Adrenal gland (tissue), 12 donors: Measurements from ENCODE around the gene COL3A1. TPM values are rescaled to one million over a fixed set of nuclear protein-coding genes. Genes with fewer than 3 reads are reported as not detected.

ENCODE experiments used
- DNase-seq, 7 donors: peaks; one replicate each; pipeline ENCODE4 v3.0.0-alpha.2; 2019 to 2020
- H3K27ac ChIP-seq, 5 donors: fragments of 200-600 bp; sonication (generic) in 4 of 5; 1 replicate in 3 of 5; 2 replicates in 2 of 5; pipeline versions ENCODE4 v1.5.1 to v1.8.0; 2016 to 2020; ENCODE audit warnings: mild to moderate bottlenecking in 1 of 5
- H3K27me3 ChIP-seq: fragments of 200-600 bp; 2 replicates; pipeline ENCODE4 v1.8.0; 2021
- H3K36me3 ChIP-seq, 2 donors: fragments of 200-600 bp; replicated peaks in 1 of 2; 1 replicate in 1 of 2; 2 replicates in 1 of 2; pipeline versions ENCODE4 v1.5.1 to v1.8.0; 2018 to 2022
- H3K4me1 ChIP-seq, 2 donors: fragments of 200-600 bp; replicated peaks in 1 of 2; 1 replicate in 1 of 2; 2 replicates in 1 of 2; pipeline versions ENCODE4 v1.5.1 to v1.8.0; 2018 to 2021
- H3K4me3 ChIP-seq, 4 donors: fragments of 200-600 bp; sonication (generic) in 3 of 4; one replicate each; pipeline ENCODE4 v1.5.1; 2016 to 2018
- H3K9me3 ChIP-seq, 3 donors: fragments of 200-600 bp; sonication (generic) in 1 of 3; replicated peaks in 1 of 3; 1 replicate in 2 of 3; 2 replicates in 1 of 3; pipeline versions ENCODE4 v1.5.1 to v1.8.0; 2016 to 2021
- POLR2A ChIP-seq, 2 donors: fragments of 450-650 bp; IDR thresholded peaks; one replicate each; pipeline ENCODE4 v1.6.1; 2017; ENCODE audit warnings: antibody characterized with exemption in 2 of 2, mild to moderate bottlenecking in 2 of 2, moderate library complexity in 1 of 2
- WGBS, 4 donors: extraction: QIAGEN DNeasy Blood & Tissue Kit in 2 of 4; methylation state at CpG; one replicate each; pipeline versions ENCODE4 v1.1.5 to v1.1.7; 2013 to 2017; 5-methylcytosine and 5-hydroxymethylcytosine counted together
- intact Hi-C, 2 donors: fragments of 100-400 bp; cut with DNase I; formaldehyde crosslinking; loops; one replicate each; pipeline versions ENCODE4 v1.14.1 to v1.15.0; 2022 to 2023
- polyA plus RNA-seq, 3 donors: library from polyadenylated mRNA; stranded (reverse); fragments of 200-250 nt in 2 of 3; fragments of 350-450 nt in 1 of 3; fragmentation: Illumina TruSeq in 1 of 3; extraction: RNeasy Lipid Tissue Mini Kit (QIAGEN cat#74804) in 1 of 3; gene quantifications; one replicate each; pipeline ENCODE4 v1.2.3, GENCODE V29; 2013 to 2014
- total RNA-seq, 9 donors: library from RNA; depleted of rRNA in 4 of 9; stranded (reverse); fragments of >200 nt in 4 of 9; fragments of 120-200 nt in 1 of 9; fragmentation: NEBNext Ultra II Directional in 1 of 9; extraction: Animal tissue kit (Norgen Biotek cat#: 25700) in 1 of 9; gene quantifications; one replicate each; pipeline versions ENCODE4 v1.1.0 to v1.2.4, GENCODE V29; 2013 to 2023
- TF ChIP-seq, protein P1 (sequence below), 6 experiments: fragments of 450-650 bp in 4 of 6; fragments of 200-600 bp in 2 of 6; sonication (generic) in 1 of 6; IDR thresholded peaks; 1 replicate in 5 of 6; 2 replicates in 1 of 6; pipeline versions ENCODE4 v1.5.1 to v1.8.0; 2016 to 2021; ENCODE audit warnings: antibody characterized with exemption in 6 of 6, mild to moderate bottlenecking in 2 of 6, moderate library complexity in 1 of 6
- donor health status: healthy with polysubstance abuse.
- donor health status: Bipolar disorder and iron deficiency.
- donor health status: DM: yes; HTN: yes; CAD: no.
- donor health status: DM: no; HTN: no; CAD: no.
- donor health status: DM: no; HTN: no; CAD: no.
- donor health status: DM: yes; HTN: yes; CAD: no.

The COL3A1 gene
- total and polyA plus RNA-seq, 12 donors, result 48.4 to 465 (median 173) TPM

DNA sequence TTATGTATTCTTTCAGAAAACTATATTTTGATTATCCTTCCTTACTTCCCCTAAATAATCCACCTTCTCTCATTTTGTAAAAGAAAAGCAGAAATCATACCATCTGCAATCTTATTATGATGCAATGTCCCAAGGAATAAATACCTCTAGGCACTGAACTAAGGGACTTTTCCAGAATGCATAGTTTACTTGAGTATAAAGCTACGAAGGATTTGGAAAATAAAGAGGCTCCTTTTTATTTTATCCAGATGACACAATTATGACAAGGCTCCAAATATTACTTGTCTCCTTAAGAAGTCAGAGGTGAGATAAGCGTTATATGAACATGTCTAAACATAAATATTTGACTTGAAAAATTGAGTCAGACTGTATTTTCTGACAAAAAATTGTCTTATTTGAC lies 72.1 kb downstream of the COL3A1 start:
- intact Hi-C loops, result no loop called here
- peaks cover 0 to 6% of the 10 kb centered on the region in 2 donors for H3K36me3 ChIP-seq
- H3K9me3 ChIP-seq, result no peaks in the 10 kb centered on the region
- no peak overlapping the region for H3K27ac ChIP-seq
- WGBS, 4 donors, result 87 to 94% (median 88%) methylated on average over 2 of the region's 2 CpGs
- no peaks in the 10 kb centered on the region for H3K4me1 ChIP-seq
- no peak overlapping the region for H3K4me3 ChIP-seq
- no peak for DNase-seq
- no peaks in the 10 kb centered on the region for H3K27me3 ChIP-seq
- TF ChIP-seq, protein P1, sequence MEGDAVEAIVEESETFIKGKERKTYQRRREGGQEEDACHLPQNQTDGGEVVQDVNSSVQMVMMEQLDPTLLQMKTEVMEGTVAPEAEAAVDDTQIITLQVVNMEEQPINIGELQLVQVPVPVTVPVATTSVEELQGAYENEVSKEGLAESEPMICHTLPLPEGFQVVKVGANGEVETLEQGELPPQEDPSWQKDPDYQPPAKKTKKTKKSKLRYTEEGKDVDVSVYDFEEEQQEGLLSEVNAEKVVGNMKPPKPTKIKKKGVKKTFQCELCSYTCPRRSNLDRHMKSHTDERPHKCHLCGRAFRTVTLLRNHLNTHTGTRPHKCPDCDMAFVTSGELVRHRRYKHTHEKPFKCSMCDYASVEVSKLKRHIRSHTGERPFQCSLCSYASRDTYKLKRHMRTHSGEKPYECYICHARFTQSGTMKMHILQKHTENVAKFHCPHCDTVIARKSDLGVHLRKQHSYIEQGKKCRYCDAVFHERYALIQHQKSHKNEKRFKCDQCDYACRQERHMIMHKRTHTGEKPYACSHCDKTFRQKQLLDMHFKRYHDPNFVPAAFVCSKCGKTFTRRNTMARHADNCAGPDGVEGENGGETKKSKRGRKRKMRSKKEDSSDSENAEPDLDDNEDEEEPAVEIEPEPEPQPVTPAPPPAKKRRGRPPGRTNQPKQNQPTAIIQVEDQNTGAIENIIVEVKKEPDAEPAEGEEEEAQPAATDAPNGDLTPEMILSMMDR (IDR thresholded peaks at IDR 0.05), result no peak
- TF ChIP-seq POLR2A (IDR thresholded peaks at IDR 0.05), result no peak

DNA sequence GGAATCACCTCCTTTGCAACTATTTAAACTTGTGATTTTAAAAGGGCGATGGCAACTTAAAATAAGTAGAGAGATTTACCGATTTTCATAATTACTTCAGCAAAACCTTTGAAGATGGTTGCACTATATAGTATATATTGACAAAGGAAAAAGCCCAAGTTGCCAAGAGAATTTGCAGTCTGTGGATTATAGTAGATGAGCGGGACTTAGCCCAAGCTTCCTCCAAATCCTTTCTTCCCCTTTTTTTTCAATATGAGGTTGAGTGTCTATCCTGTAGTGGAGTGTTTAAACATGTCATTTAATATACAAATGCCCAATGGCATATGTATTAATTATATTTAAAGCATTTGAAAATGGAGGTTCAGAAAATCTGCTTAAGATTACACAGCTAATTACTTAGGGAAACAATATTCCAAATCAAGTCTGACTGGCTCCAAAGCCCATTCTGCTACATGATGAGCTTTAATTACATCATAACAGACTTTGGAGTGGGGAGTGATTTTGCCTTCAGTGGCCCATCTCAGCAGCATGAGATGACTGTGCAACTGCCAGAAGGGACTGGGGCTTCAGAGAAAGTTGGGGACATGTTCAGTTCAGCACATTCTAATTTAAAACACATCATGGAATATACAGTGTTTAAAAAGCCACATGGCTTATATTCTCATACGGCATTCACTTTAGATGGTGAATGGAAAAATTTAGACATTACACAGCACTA lies 73.2 kb downstream of the COL3A1 start:
- no peak for TF ChIP-seq POLR2A (IDR thresholded peaks at IDR 0.05)
- TF ChIP-seq, protein P1 (IDR thresholded peaks at IDR 0.05), result no peak
- H3K27ac ChIP-seq, result no peak overlapping the region
- intact Hi-C loops, result no loop called here
- peaks cover 0 to 6% of the 10 kb centered on the region in 2 donors for H3K36me3 ChIP-seq
- H3K27me3 ChIP-seq, result no peaks in the 10 kb centered on the region
- no peak for DNase-seq
- no peak overlapping the region for H3K4me3 ChIP-seq
- no peaks in the 10 kb centered on the region for H3K4me1 ChIP-seq
- WGBS, 4 donors, result 92 to 99% (median 97%) methylated on average over 4 of the region's 4 CpGs
- no peaks in the 10 kb centered on the region for H3K9me3 ChIP-seq

DNA sequence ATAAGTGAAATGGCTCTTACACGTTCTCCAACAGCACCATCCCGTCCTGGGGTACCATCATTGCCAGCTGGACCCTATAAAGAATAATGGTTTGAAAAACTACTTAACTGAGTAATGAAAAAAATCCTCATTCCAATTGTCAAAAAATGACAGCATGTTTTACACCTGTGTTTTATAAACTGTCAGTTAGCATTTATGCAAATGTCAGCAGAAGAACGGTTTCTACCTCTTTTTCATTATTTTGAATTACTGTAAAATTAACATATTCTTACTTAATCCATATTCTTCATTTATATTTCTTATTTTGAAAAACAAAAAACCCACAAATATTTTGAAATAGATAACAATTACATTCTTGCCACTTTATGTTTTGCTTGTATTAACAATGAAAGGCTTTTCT lies 74.0 kb downstream of the COL3A1 start:
- intact Hi-C loops, result no loop called here
- WGBS, 4 donors, result 92 to 96% (median 93%) methylated on average over 3 of the region's 3 CpGs
- Histone ChIP-seq H3K27me3 (no peaks in the 10 kb centered on the region), H3K4me1 (no peaks in the 10 kb centered on the region), H3K27ac (no peak overlapping the region), H3K4me3 (no peak overlapping the region), H3K36me3 (peaks cover 0 to 9% of the 10 kb centered on the region in 2 donors), H3K9me3 (no peaks in the 10 kb centered on the region)
- DNase-seq, result no peak
- TF ChIP-seq POLR2A (IDR thresholded peaks at IDR 0.05), result no peak
- TF ChIP-seq, protein P1 (IDR thresholded peaks at IDR 0.05), result no peak

DNA sequence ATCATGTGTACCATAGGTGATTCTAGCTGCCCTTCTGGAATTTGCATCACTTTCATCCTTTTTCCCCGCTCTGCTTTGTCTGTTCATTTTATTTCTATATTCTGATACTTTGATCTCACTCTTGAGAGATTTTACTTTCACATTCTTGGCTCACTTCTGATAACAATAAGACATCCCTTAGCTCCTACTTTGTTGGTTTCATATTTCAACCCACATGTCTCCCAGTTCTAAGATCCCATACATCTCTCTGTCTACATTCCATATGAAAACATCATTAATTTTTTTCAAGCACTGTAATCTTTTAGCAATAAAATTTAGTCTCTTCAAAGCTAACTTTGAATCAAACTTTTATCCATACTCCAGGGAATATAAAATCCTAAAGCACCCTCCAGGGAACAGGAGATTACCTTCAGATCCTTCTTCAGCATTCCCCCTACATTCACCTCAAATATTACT lies 75.6 kb downstream of the COL3A1 start:
- intact Hi-C loops, result no loop called here
- Histone ChIP-seq H3K27me3 (no peaks in the 10 kb centered on the region), H3K9me3 (no peaks in the 10 kb centered on the region), H3K36me3 (peaks cover 0 to 9% of the 10 kb centered on the region in 2 donors), H3K4me1 (no peaks in the 10 kb centered on the region), H3K27ac (no peak overlapping the region), H3K4me3 (no peak overlapping the region)
- WGBS, 4 donors, result 88 to 96% (median 96%) methylated on average over 1 of the region's 1 CpG
- TF ChIP-seq, protein P1 (IDR thresholded peaks at IDR 0.05), result no peak
- TF ChIP-seq POLR2A (IDR thresholded peaks at IDR 0.05), result no peak
- DNase-seq, result no peak
